GM19467 (cell line): Measurements from ENCODE around the gene PARG.
"Not testable (repeated sequence)": the region's sequence is repeated elsewhere in the genome, so short reads cannot be mapped to it uniquely, and the experiment has no call there.

Source experiments
- ATAC-seq: cut with Tn5 transposase; IDR thresholded peaks from one replicate; pipeline ENCODE4 v1.9.1; 2021; ENCODE audit warnings: mild to moderate bottlenecking, moderate library complexity; ENCODE audit not compliant: unreplicated experiment

PARG gene

DNA sequence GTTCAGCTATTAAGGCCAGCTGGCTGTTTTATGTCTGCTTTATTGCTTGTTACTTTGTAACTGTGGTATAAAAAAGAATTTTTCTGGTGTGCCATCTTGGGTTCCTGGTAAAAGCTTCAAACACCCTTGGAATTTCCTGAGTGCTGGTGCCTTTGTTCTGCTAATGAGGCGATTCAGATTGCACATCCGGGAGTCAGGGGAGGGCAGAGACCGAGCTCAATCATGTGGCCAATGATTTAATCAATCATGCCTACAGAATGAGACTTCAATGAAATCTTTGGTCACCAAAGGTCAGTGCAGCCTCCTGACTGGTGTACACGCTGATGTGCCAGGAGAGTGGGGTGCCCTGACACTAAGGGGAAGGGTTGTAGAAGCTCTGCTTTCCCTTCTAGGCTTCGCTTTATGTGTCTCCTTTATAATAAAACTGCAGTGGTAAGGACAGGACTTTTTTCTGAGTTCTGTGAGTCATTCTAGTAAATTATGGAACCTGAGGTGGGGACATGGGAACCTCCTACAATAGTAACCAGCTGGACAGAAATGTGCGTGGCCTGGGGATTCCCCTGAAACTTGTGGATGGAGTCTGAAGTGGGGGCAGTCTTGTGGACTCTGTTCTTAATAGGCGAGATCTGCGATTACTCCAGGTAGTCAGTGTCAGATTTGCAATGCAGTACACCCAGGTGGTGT lies 110.3 kb downstream of the PARG start:
- no peak for ATAC-seq

GRCh38 chr10:49830846-49831245 lies 111.0 kb downstream of the PARG start:
- no peak for ATAC-seq

- no peak for ATAC-seq
Measured at GRCh38 chr10:49830016-49830415, 111.8 kb downstream of the PARG start.

- no peak for ATAC-seq
Measured at GRCh38 chr10:49827297-49827696, 114.5 kb downstream of the PARG start.

- no peak for ATAC-seq
Measured at GRCh38 chr10:49819234-49819958, 122.4 kb downstream of the PARG start.

DNA sequence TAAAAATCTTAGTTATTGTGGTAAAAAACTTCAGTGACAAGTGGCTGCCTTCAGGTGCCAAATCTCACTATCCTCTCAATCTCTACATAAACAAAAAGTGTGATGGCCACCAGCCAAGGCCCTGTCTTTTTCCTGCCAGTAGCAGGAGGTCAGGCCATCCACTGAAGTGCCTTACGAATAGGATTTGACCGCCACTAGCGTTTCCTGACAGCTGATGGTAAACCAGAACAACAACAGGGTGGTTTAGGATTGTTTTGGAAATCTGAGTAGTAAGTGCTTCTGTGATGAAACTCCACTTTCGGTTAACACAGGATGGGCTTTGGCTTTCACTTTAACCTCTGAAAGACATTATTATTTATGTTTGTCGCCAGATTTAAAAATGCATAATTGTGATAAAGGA lies 124.0 kb downstream of the PARG start:
- no peak for ATAC-seq

- no peak for ATAC-seq
Measured at GRCh38 chr10:49803988-49804387, 137.8 kb downstream of the PARG start.

GRCh38 chr10:49798275-49798674 lies 143.6 kb downstream of the PARG start:
- no peak for ATAC-seq

- no peak for ATAC-seq
Measured at GRCh38 chr10:49791100-49791499, 150.7 kb downstream of the PARG start.

DNA sequence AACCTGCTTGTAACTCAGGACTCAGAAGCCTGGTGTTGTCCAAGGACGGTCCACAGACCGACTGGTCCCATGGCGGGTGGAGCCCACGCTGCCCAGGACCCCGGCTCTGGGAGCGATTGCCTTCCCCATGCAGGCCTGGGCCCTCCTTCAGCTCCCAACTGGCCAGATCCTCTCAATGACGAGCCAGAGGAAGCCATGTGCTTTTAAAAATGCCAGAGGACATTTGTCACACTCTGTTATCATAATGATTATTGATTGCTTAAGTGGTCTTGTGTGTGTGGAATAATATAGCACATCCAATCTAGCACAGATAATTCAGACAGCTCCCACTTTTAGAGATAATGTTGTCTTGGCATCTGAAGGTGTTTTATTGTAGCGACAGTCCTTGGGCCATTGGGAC lies 157.1 kb downstream of the PARG start:
- ATAC-seq, result no peak

- ATAC-seq, result no peak
Measured at GRCh38 chr10:49783645-49784044, 158.2 kb downstream of the PARG start.

DNA sequence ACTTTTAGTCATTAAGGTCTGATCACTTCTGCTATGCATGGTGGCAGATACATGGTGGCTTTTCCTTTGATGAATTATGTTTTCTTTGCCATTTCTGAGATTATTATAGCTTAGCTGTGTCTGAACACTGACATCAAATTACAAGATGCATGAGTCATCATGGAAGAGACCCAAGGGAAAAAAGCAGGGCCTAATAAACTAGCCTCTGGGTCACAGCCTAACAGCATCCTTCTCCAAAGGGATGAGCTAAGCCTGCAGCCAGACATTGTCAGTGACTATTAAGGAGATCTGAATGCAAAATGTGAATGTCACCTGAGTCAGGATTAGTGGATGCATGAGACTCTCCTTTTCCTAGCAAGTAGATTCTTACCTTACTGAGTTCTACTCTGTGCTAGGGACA lies 160.6 kb downstream of the PARG start:
- ATAC-seq, result no peak

DNA sequence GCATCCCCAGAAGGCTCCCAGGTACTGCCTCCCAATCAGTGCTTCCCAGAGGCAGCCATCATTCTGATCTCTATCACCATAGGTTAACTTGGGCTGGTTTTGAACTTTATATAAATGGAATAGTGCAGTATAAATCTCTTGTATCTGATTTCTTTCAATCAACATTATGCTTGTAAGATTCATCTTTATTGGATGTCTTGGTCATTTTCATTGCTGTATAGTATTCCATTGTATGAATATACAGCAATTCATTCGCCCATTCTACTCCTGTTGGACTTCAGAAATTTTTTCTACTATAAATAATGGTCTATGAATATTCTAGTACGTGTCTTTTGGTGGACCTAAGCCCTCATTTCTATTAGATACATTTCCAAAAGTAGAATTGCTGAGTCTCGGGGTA lies 163.6 kb downstream of the PARG start:
- ATAC-seq, result no peak

- no peak for ATAC-seq
Measured at GRCh38 chr10:49776851-49777250, 165.0 kb downstream of the PARG start.

- no peak for ATAC-seq
Measured at GRCh38 chr10:49775014-49775413, 166.8 kb downstream of the PARG start.

- not testable (repeated sequence) for ATAC-seq
Measured at GRCh38 chr10:49772944-49773343, 168.9 kb downstream of the PARG start.

- ATAC-seq, result not testable (repeated sequence)
Measured at GRCh38 chr10:49771046-49771445, 170.8 kb downstream of the PARG start.

- ATAC-seq, result no peak
Measured at GRCh38 chr10:49769692-49770091, 172.1 kb downstream of the PARG start.

DNA sequence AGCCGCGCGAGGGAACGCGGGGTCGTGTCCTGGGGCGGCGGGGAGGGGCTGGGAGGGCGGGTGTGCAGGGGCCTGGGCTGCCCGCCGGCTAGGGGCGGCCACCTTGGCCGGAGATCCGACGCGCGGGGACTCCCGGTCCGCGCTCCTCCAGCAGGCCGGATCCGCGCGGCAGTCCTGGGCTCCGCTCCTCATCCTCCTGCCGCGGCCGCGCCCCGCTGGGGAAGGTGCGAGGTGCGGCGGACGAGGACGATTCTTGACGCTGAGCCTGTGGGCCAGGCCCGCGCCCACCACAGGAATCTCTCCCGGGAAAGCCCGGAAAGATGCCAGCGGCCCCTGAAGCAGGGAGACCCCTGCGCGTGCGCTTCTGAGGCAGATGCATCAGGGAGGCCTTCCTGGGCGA lies 173.1 kb downstream of the PARG start:
- ATAC-seq, result no peak

GRCh38 chr10:49768329-49768728 lies 173.5 kb downstream of the PARG start:
- ATAC-seq, result no peak
